Naive thymus-derived CD4-positive, alpha-beta T cell (primary cell): ENCODE results near the gene CC2D2A. TPM values are rescaled to one million over a fixed set of nuclear protein-coding genes. Genes with fewer than 3 reads are reported as not detected.

Experiments used
- ATAC-seq: fragments of 150-1000 bp; cut with Tn5 transposase; 2 replicates; pipeline ENCODE4 v1.10.0; 2021; ENCODE audit warnings: mild to moderate bottlenecking, moderate library complexity
- CTCF ChIA-PET: fragments of 350-600 bp; sonication (Branson Sonifier 250); formaldehyde crosslinking; loops from one replicate; lab custom pipeline; 2021; ENCODE audit warnings: antibody characterized with exemption; lab: Charles Lee
- POLR2A ChIA-PET: fragments of 350-600 bp; sonication (Branson Sonifier 250); formaldehyde crosslinking; loops from one replicate; lab custom pipeline; 2021; ENCODE audit warnings: antibody characterized with exemption, inconsistent platforms; lab: Charles Lee
- DNase-seq, 9 donors: peaks; one replicate each; pipeline versions ENCODE4 v3.0.0 to v3.0.0-alpha.2; 2020 to 2022; ENCODE audit warnings: mixed read lengths in 1 of 9
- H3K27ac ChIP-seq: one replicate; pipeline ENCODE4 v1.7.0; 2013; ENCODE audit warnings: mild to moderate bottlenecking, low read depth, low read length, moderate library complexity
- H3K27me3 ChIP-seq, 2 donors: one replicate each; pipeline ENCODE4 v1.7.0; 2013; ENCODE audit warnings: low read length in 2 of 2, mild to moderate bottlenecking in 2 of 2, moderate library complexity in 2 of 2; ENCODE audit not compliant: control insufficient read depth in 2 of 2, insufficient read depth in 2 of 2
- H3K36me3 ChIP-seq, 3 experiments: 1 replicate in 2 of 3; 2 replicates in 1 of 3; pipeline ENCODE4 v1.7.0; 2013; ENCODE audit warnings: low read length in 3 of 3, mild to moderate bottlenecking in 3 of 3, moderate library complexity in 1 of 3; ENCODE audit not compliant: insufficient read depth in 3 of 3, control insufficient read depth in 2 of 3
- H3K4me1 ChIP-seq, 2 donors: one replicate each; pipeline ENCODE4 v1.7.0; 2013; ENCODE audit warnings: low read length in 2 of 2, mild to moderate bottlenecking in 2 of 2, moderate library complexity in 1 of 2; ENCODE audit not compliant: control insufficient read depth in 2 of 2, insufficient read depth in 2 of 2
- H3K4me3 ChIP-seq: 2 replicates; pipeline ENCODE4 v1.7.0; 2013; ENCODE audit warnings: mild to moderate bottlenecking, low read length
- H3K9me3 ChIP-seq, 3 experiments: 1 replicate in 2 of 3; 2 replicates in 1 of 3; pipeline ENCODE4 v1.7.0; 2013; ENCODE audit warnings: low read length in 3 of 3; ENCODE audit not compliant: control insufficient read depth in 2 of 3
- H3K27ac Mint-ChIP-seq, 9 donors: one replicate each; pipeline ENCODE4 v1.8.0; 2020 to 2022; ENCODE audit warnings: mixed read lengths in 9 of 9, mild to moderate bottlenecking in 8 of 9, moderate library complexity in 5 of 9, inconsistent platforms in 2 of 9
- H3K27me3 Mint-ChIP-seq, 5 donors: one replicate each; pipeline ENCODE4 v1.8.0; 2021 to 2022; ENCODE audit warnings: mixed read lengths in 5 of 5, mild to moderate bottlenecking in 1 of 5
- H3K36me3 Mint-ChIP-seq, 5 donors: one replicate each; pipeline ENCODE4 v1.8.0; 2020 to 2022; ENCODE audit warnings: mixed read lengths in 5 of 5, mild to moderate bottlenecking in 3 of 5, inconsistent platforms in 1 of 5
- H3K4me1 Mint-ChIP-seq, 7 donors: one replicate each; pipeline ENCODE4 v1.8.0; 2020 to 2022; ENCODE audit warnings: mixed read lengths in 7 of 7, mild to moderate bottlenecking in 3 of 7, inconsistent platforms in 1 of 7
- H3K4me3 Mint-ChIP-seq, 10 donors: one replicate each; pipeline ENCODE4 v1.8.0; 2020 to 2022; ENCODE audit warnings: mild to moderate bottlenecking in 10 of 10, mixed read lengths in 10 of 10, moderate library complexity in 6 of 10, inconsistent platforms in 2 of 10
- H3K9me3 Mint-ChIP-seq, 11 donors: one replicate each; pipeline ENCODE4 v1.8.0; 2020 to 2022; ENCODE audit warnings: mixed read lengths in 11 of 11, mild to moderate bottlenecking in 4 of 11, inconsistent platforms in 1 of 11, moderate library complexity in 1 of 11
- intact Hi-C, 2 donors: fragments of 100-400 bp; cut with micrococcal nuclease; formaldehyde crosslinking; loops; one replicate each; pipeline ENCODE4 v1.15.1; 2023
- polyA plus RNA-seq, 2 donors: library from polyadenylated mRNA; unstranded; fragments of 300-500 nt; fragmentation: Illumina TruSeq; gene quantifications; one replicate each; pipeline ENCODE4 v1.2.3, GENCODE V29; 2021
- total RNA-seq, 6 experiments: library from RNA in 5 of 6; stranded (reverse) in 5 of 6; gene quantifications; 1 replicate in 5 of 6; 2 replicates in 1 of 6; pipeline ENCODE4 v1.2.3 and lab custom pipeline; 2021 to 2026

CC2D2A gene
- total and polyA plus RNA-seq, 7 experiments from 2014 or later, result 1.3 TPM; not detected in 6

DNA sequence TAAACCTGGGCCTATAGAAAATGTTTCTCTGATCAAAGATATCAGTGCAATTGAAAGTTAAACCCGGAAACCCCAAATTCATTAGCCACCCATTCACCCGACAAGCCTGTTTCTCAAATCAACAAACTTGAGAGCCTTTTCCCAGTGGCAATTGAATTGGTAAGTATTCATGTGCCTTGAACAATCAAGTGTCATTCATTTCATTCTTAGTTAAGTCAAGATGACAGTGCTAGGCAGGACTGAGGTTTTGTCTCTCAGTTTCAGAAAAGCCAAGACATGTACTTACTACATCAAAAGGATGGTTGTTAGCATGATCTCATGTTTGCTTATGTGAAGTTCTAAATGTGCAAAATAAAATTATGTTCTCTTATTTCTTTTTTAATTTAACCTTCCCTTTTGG, 32.3 kb downstream of the CC2D2A start:
- DNase-seq, result no peak
- intact Hi-C loops, result no loop called here

DNA sequence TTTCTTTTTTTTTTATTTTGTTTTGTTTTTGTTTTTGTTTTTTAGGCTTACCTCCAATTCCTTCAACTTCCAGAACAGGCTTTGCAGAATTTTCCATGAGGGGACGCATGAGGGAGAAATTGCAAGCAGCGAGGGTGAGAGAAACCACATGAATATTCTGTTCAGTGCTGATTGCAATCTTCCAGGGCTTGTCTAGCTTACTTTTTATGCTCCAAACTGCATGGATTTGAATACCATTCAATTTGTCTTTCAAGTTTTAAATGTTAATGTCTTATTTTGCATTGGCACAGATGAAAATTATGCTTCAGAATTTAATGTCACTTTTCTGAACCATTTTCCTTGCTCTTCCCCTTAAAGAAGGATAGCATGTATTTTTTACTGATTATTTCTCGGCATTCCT, 32.7 kb downstream of the CC2D2A start:
- Histone ChIP-seq H3K9me3 (no peaks in the 10 kb centered on the region), H3K36me3 (no peaks in the 10 kb centered on the region), H3K27ac (no peak overlapping the region), H3K4me3 (no peak overlapping the region), H3K27me3 (no peaks in the 10 kb centered on the region), H3K4me1 (no peaks in the 10 kb centered on the region)
- Mint-ChIP-seq H3K27ac (no peak overlapping the region), H3K27me3 (peaks cover 0 to 11% (median 5%) of the 10 kb centered on the region in 5 donors), H3K36me3 (peaks cover 0 to 27% (median 12%) of the 10 kb centered on the region in 5 donors), H3K4me3 (no peak overlapping the region), H3K4me1 (peaks cover 0 to 4% (median 0%) of the 10 kb centered on the region in 7 donors), H3K9me3 (peaks cover 0 to 8% (median 1%) of the 10 kb centered on the region in 11 donors)
- DNase-seq (no peak), ATAC-seq (no peak)
- ChIA-PET CTCF (no interaction called here), POLR2A (no interaction called here)
- intact Hi-C loops, result no loop called here

More for the DNA sequence above, 32.3 kb downstream of the CC2D2A start:
- no peaks in the 10 kb centered on the region for H3K9me3 ChIP-seq
- H3K27ac ChIP-seq, result no peak overlapping the region
- Mint-ChIP-seq H3K36me3 (peaks cover 0 to 22% (median 8%) of the 10 kb centered on the region in 5 donors), H3K27me3 (peaks cover 0 to 13% (median 5%) of the 10 kb centered on the region in 5 donors), H3K9me3 (peaks cover 0 to 12% (median 4%) of the 10 kb centered on the region in 11 donors), H3K4me1 (peaks cover 0 to 4% (median 0%) of the 10 kb centered on the region in 7 donors), H3K4me3 (no peak overlapping the region), H3K27ac (no peak overlapping the region)
- no peaks in the 10 kb centered on the region for H3K36me3 ChIP-seq
- CTCF ChIA-PET, result no interaction called here
- H3K4me3 ChIP-seq, result no peak overlapping the region
- POLR2A ChIA-PET, result no interaction called here
- H3K27me3 ChIP-seq, result no peaks in the 10 kb centered on the region
- no peaks in the 10 kb centered on the region for H3K4me1 ChIP-seq
- no peak for ATAC-seq

DNA sequence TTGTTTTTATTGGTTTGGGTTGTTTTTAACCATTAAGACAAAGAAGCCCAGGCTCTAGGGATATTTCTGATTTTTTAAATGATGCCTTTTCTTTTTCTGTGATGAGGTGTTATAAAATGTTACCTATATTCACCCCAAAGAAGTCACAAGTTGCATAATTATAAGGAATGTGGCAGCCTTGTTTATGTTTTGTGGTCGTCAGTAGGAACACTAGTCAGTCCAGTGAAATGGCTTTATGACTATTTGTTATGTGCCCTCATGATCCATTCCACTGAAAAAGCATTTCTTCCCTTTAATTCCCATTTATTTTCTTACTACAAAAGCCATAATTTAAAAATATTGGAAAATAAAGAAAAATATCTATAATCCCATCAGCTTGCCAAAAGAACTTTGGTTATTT, 34.4 kb downstream of the CC2D2A start:
- no peak overlapping the region for H3K4me3 ChIP-seq
- ATAC-seq, result no peak
- CTCF ChIA-PET, result no interaction called here
- H3K27me3 ChIP-seq, result no peaks in the 10 kb centered on the region
- POLR2A ChIA-PET, result no interaction called here
- peaks cover 0 to 2% (median 0%) of the 10 kb centered on the region in 11 donors for H3K9me3 Mint-ChIP-seq
- no peaks in the 10 kb centered on the region for H3K9me3 ChIP-seq
- H3K27ac Mint-ChIP-seq, result no peak overlapping the region
- H3K4me1 Mint-ChIP-seq, result peaks cover 0 to 4% (median 0%) of the 10 kb centered on the region in 7 donors
- peaks cover 0 to 5% (median 0%) of the 10 kb centered on the region in 5 donors for H3K27me3 Mint-ChIP-seq
- H3K4me1 ChIP-seq, result no peaks in the 10 kb centered on the region
- no peaks in the 10 kb centered on the region for H3K36me3 ChIP-seq
- peaks cover 0 to 33% (median 20%) of the 10 kb centered on the region in 5 donors for H3K36me3 Mint-ChIP-seq
- intact Hi-C loops, result no loop called here
- DNase-seq, result no peak
- no peak overlapping the region for H3K4me3 Mint-ChIP-seq
- no peak overlapping the region for H3K27ac ChIP-seq

DNA sequence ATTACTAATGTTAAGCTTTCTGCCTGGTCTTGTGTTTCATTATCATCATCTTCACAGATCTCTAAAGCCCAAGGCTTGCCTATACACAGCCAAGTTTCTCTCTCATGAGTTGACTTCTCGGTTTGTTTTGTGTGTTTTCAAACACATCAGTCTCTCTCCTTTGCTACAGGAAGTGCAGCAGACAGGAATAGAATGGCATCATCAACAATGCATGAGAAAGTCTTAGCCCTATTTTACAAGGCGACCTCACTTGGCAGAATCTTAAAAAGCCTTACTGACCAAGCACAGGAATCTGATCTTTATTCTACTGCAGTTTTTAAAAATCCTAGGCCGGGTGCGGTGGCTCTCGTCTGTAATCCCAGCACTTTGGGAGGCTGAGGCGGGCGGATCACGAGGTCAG, 36.8 kb downstream of the CC2D2A start:
- H3K9me3 Mint-ChIP-seq, result peaks cover 0 to 2% (median 0%) of the 10 kb centered on the region in 11 donors
- DNase-seq, result no peak
- no peak overlapping the region for H3K27ac Mint-ChIP-seq
- no peaks in the 10 kb centered on the region for H3K9me3 ChIP-seq
- H3K4me3 ChIP-seq, result no peak overlapping the region
- ChIA-PET POLR2A (interaction anchor here (0.5 kb wide), 1 partner anchor 26 kb away, joined by 3 read pairs; no protein-coding TSS in a partner anchor), CTCF (interaction anchor here (0.7 kb wide), 1 partner anchor 17 kb away, joined by 3 read pairs; no protein-coding TSS in a partner anchor)
- no peaks in the 10 kb centered on the region for H3K36me3 ChIP-seq
- ATAC-seq, result no peak
- H3K27me3 ChIP-seq, result no peaks in the 10 kb centered on the region
- H3K4me3 Mint-ChIP-seq, result no peak overlapping the region
- intact Hi-C loops, result no loop called here
- H3K27ac ChIP-seq, result no peak overlapping the region
- peaks cover 0 to 1% (median 0%) of the 10 kb centered on the region in 5 donors for H3K27me3 Mint-ChIP-seq
- H3K4me1 ChIP-seq, result no peaks in the 10 kb centered on the region
- peaks cover 0 to 4% (median 0%) of the 10 kb centered on the region in 7 donors for H3K4me1 Mint-ChIP-seq
- H3K36me3 Mint-ChIP-seq, result peaks cover 0 to 40% (median 25%) of the 10 kb centered on the region in 5 donors

DNA sequence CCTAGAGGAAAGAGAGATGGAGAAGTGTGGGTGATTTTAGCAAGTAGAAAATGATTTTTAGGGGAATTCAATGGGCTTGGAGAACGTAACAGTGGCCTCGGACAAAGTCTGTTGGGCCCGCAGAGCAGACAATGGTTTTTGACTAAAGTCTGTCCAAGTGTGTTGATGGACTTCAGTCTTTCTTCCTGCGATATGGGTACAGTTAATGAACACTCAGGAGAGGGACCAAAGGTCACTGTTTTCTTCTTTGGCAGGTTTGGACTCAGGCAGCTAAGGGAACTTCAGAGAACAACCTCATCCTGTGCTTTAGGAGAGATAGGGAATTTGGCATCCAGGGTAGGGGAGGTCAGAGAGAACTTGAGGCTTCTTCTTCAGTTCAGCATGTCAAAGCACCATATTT, 38.0 kb downstream of the CC2D2A start:
- Histone ChIP-seq H3K4me3 (no peak overlapping the region), H3K27me3 (no peaks in the 10 kb centered on the region), H3K4me1 (no peaks in the 10 kb centered on the region), H3K9me3 (no peaks in the 10 kb centered on the region), H3K36me3 (no peaks in the 10 kb centered on the region), H3K27ac (no peak overlapping the region)
- CTCF ChIA-PET, result no interaction called here
- peaks cover 0 to 42% (median 34%) of the 10 kb centered on the region in 5 donors for H3K36me3 Mint-ChIP-seq
- H3K9me3 Mint-ChIP-seq, result peaks cover 0 to 2% (median 0%) of the 10 kb centered on the region in 11 donors
- no peak overlapping the region for H3K4me3 Mint-ChIP-seq
- H3K4me1 Mint-ChIP-seq, result peaks cover 0 to 4% (median 0%) of the 10 kb centered on the region in 7 donors
- POLR2A ChIA-PET, result no interaction called here
- no peak overlapping the region for H3K27ac Mint-ChIP-seq
- H3K27me3 Mint-ChIP-seq, result no peaks in the 10 kb centered on the region
- no peak for DNase-seq
- no peak for ATAC-seq
- intact Hi-C loops, result no loop called here

DNA sequence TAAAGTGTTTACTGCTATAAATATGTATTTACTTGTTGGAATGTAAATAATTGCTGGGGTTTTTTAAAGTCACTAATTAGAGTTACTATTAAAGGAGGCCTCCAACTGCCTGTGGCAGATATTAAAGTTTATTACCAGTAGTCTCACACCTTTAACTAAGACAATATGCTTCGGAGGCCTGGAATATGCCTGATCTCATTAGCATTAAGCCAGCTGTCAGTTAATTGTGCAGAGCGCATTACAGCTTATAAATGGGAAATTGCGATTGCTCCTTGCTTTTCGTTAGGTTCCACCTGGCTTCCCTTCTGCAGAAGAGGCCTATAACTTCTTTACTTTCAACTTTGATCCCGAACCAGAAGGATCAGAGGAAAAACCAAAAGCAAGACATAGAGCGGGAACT, 41.3 kb downstream of the CC2D2A start:
- H3K4me3 ChIP-seq, result no peak overlapping the region
- DNase-seq, result no peak
- Mint-ChIP-seq H3K4me1 (peaks cover 0 to 4% (median 0%) of the 10 kb centered on the region in 7 donors), H3K4me3 (no peak overlapping the region), H3K27ac (no peak overlapping the region), H3K9me3 (peaks cover 0 to 2% (median 0%) of the 10 kb centered on the region in 11 donors), H3K27me3 (no peaks in the 10 kb centered on the region), H3K36me3 (peaks cover 0 to 48% (median 39%) of the 10 kb centered on the region in 5 donors)
- no peak overlapping the region for H3K27ac ChIP-seq
- intact Hi-C loops, result no loop called here
- H3K27me3 ChIP-seq, result no peaks in the 10 kb centered on the region
- no peaks in the 10 kb centered on the region for H3K4me1 ChIP-seq
- no peaks in the 10 kb centered on the region for H3K36me3 ChIP-seq
- no peaks in the 10 kb centered on the region for H3K9me3 ChIP-seq
- CTCF ChIA-PET, result no interaction called here
- POLR2A ChIA-PET, result no interaction called here
- no peak for ATAC-seq

DNA sequence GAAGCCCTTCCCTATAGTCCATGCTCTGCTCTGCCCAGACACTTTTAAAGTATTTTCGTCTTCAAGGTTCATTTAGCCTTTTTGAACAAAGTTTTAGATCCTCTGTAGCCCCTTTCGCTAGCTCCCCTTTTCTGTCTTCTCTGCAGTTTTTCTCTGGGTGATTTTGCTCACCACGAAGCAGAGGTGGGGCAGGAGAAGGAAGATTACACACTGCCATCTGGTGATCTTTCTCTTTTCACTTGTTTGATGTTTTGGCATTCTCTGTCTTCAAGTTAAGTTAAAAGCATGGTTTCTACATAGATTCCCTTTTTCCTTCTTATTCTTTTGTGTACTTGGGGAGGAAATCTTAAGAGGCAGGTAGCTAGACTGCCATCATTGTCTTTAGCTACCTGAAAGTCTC, 43.9 kb downstream of the CC2D2A start:
- H3K36me3 Mint-ChIP-seq, result peaks cover 0 to 50% (median 30%) of the 10 kb centered on the region in 5 donors
- intact Hi-C loops, result no loop called here
- Histone ChIP-seq H3K27me3 (no peaks in the 10 kb centered on the region), H3K4me1 (no peaks in the 10 kb centered on the region), H3K27ac (no peak overlapping the region), H3K9me3 (no peaks in the 10 kb centered on the region), H3K36me3 (no peaks in the 10 kb centered on the region), H3K4me3 (no peak overlapping the region)
- no peak overlapping the region for H3K27ac Mint-ChIP-seq
- no peaks in the 10 kb centered on the region for H3K27me3 Mint-ChIP-seq
- no peak overlapping the region for H3K4me3 Mint-ChIP-seq
- ATAC-seq (no peak), DNase-seq (no peak)
- peaks cover 0 to 2% (median 0%) of the 10 kb centered on the region in 11 donors for H3K9me3 Mint-ChIP-seq
- peaks cover 0 to 6% (median 0%) of the 10 kb centered on the region in 7 donors for H3K4me1 Mint-ChIP-seq
- ChIA-PET CTCF (interaction anchor here (0.6 kb wide), 1 partner anchor 142 kb away, joined by 3 read pairs; no protein-coding TSS in a partner anchor), POLR2A (no interaction called here)
